GM12891 (cell line): ENCODE data around the gene MTFR1L.

Source experiments
- POLR2A ChIP-seq: IDR thresholded peaks from 2 replicates; pipeline ENCODE4 v1.6.1; 2011; ENCODE audit warnings: low read depth, low read length, control low read depth
- POLR2AphosphoS5 ChIP-seq: IDR thresholded peaks from 2 replicates; pipeline ENCODE4 v1.6.1; 2011; ENCODE audit warnings: low read depth, low read length, control low read depth
- TAF1 ChIP-seq: IDR thresholded peaks from 2 replicates; pipeline ENCODE4 v1.6.1; 2011; ENCODE audit warnings: low read depth, low read length, control low read depth

DNA sequence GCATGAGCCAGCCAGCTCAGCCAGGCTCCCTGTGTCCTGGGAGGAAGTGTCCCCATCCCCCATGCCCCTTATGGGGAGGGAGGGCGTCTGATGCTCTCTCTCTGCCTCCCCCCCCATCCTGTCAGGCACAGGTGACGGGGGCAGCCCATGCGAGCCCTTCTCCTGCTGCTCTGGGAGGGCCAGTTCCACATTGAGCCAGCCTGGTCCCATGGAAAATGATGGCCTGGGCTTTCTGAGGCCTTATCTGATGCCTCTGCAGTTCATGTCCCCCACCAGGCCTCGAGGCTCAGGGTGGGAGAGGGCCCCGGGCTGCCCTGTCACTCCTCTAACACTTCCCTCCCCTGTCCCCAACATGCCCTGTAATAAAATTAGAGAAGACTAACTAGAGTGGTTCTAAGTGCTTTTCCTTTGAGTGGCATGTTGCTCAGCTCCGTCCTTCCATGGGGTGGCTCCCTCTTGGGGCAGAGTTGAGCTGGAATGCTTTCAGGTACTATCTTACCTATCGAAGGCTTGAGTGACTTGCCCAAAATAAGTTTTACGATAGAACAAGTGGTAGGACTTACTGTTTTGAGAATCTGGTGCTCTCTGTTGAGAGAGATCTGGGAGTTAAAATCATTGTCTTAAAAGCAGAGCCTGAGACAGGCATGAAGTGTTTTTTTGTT is 1.8 kb upstream of the MTFR1L start:
- no peak for TF ChIP-seq POLR2A
- no peak for TF ChIP-seq TAF1
- no peak for TF ChIP-seq POLR2AphosphoS5
